SHP77 treated with DMSO at 0.1 percent for 48 hours (cell line): ENCODE data around the gene SETD1A.
"Not testable (repeated sequence)": the region's sequence is repeated elsewhere in the genome, so short reads cannot be mapped to it uniquely, and the experiment has no call there.

Experiments used
- DNase-seq: peaks from one replicate; lab custom pipeline; 2025; lab: John Stamatoyannopoulos, UW

The SETD1A gene

GRCh38 chr16:30998852-30999761, 41.6 kb downstream of the SETD1A start:
- DNase-seq: no peak

- DNase-seq: no peak
These were observed 43.3 kb downstream of the SETD1A start for GRCh38 chr16:31000671-31001382.

GRCh38 chr16:31001507-31002249, 44.1 kb downstream of the SETD1A start:
- DNase-seq: no peak

- no peak for DNase-seq
These were observed 44.7 kb downstream of the SETD1A start for GRCh38 chr16:31002250-31002700.

GRCh38 chr16:31002862-31003341, 45.3 kb downstream of the SETD1A start:
- DNase-seq: no peak

GRCh38 chr16:31003744-31004143, 46.2 kb downstream of the SETD1A start:
- DNase-seq: no peak

- no peak for DNase-seq
These were observed 47.1 kb downstream of the SETD1A start for GRCh38 chr16:31004658-31005057.

GRCh38 chr16:31005350-31006085, 48.0 kb downstream of the SETD1A start:
- no peak for DNase-seq

- no peak for DNase-seq
These were observed 48.5 kb downstream of the SETD1A start for GRCh38 chr16:31006086-31006385.

GRCh38 chr16:31006589-31006988, 49.0 kb downstream of the SETD1A start:
- no peak for DNase-seq

- DNase-seq: no peak
These were observed 50.1 kb downstream of the SETD1A start for GRCh38 chr16:31007684-31008083.

GRCh38 chr16:31008149-31008548, 50.6 kb downstream of the SETD1A start:
- no peak for DNase-seq

- no peak for DNase-seq
These were observed 51.0 kb downstream of the SETD1A start for GRCh38 chr16:31008551-31008950.

GRCh38 chr16:31009120-31009519, 51.6 kb downstream of the SETD1A start:
- no peak for DNase-seq

- no peak for DNase-seq
These were observed 52.5 kb downstream of the SETD1A start for GRCh38 chr16:31009894-31010584.

- DNase-seq: no peak
These were observed 53.2 kb downstream of the SETD1A start, which contains the start of gene STX1B for GRCh38 chr16:31010585-31011325. Gene STX1B (minus strand): TSS chr16:31010638. CDS start chr16:31010396, 242 bp downstream.

GRCh38 chr16:31011815-31012214, 54.3 kb downstream of the SETD1A start:
- not testable (repeated sequence) for DNase-seq

- not testable (repeated sequence) for DNase-seq
These were observed 55.7 kb downstream of the SETD1A start for GRCh38 chr16:31013292-31013691.

GRCh38 chr16:31016018-31016417, 58.5 kb downstream of the SETD1A start:
- no peak for DNase-seq

GRCh38 chr16:31017756-31018155, 60.2 kb downstream of the SETD1A start:
- not testable (repeated sequence) for DNase-seq
